ENCODE data around the gene PRCD. TPM values are rescaled to one million over a fixed set of nuclear protein-coding genes. Genes with fewer than 3 reads are reported as not detected.

Gene PRCD, protein sequence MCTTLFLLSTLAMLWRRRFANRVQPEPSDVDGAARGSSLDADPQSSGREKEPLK
- 0.17 and 0.54 TPM in 2 replicates for total RNA-seq

DNA sequence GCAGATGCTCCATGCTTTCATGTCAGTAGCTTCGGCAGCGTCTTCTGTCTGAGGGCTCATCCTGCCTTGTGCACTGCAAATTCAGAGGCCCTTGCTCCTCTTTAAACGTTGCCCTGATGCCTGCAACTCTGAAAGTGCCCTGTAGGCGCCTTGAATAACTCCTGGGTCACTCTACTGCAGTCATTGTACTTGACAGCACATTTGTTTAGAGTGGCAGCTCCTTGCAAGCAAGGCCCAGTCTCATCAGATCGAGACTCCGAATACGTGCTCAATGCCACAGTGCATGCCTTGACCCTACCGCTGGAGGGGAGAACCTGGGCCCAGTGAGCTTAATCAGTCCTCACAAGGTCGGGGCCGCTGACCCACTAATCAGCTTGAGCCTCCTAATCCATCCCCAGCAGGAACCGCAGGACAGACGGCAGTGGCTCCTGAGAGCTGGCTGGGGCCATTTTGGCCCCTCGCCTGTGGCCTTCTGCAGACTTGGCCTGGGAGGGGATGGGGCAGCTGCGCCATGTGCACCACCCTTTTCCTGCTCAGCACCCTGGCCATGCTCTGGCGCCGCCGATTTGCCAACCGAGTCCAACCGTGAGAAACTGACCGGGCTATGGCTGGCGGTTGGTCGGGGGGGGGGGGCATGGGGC, at the start of gene PRCD:
TSS of gene PRCD (plus strand) at position 414 of the 641 bp plus-strand sequence. CDS start at position 512, 98 bp downstream.

DNA sequence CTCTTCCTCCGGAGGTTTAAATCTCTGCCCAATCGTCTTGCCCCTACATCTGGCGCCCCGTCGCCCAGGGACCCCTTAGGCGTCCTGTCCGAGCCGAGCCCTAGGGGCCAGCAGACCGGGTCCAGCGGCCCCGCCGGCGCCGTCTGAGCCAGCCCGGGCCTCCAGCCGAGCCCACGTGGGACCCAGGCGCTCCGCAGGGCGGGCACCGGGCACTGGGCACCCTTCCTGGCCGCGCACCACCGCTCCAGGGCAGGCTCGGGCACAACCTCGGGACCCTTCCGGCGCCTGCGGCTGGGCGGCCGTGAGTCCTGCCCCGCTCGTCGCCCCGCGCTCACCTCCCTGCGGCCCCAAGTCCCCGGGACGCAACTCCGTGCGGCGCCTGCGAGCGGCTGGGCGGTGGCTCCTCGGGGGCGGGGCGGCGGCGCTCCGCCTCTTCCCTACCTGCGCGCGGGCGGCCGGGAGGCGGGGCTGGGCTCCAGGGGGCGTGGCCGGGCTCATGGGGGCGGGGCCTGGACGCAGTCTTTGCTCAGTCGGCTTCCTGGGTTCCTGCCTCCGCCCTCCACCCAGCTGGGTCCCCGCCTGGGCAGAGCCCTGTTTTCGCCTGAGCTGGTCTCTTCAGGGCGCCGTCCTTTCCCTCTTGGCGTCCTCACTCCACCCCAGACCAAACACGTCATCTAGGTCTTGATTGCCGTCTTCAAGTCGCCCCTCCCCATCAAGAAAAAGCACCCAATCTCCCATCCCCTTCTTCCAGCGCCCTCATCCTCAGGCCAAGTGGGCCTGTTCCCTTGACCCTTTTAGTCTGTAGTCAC, 38.6 kb upstream of the PRCD start, which contains the start of gene RHBDF2:
TSS of gene RHBDF2 (minus strand) at position 406 of the 809 bp plus-strand sequence. CDS start 19,899 bp downstream, outside the sequence.

DNA sequence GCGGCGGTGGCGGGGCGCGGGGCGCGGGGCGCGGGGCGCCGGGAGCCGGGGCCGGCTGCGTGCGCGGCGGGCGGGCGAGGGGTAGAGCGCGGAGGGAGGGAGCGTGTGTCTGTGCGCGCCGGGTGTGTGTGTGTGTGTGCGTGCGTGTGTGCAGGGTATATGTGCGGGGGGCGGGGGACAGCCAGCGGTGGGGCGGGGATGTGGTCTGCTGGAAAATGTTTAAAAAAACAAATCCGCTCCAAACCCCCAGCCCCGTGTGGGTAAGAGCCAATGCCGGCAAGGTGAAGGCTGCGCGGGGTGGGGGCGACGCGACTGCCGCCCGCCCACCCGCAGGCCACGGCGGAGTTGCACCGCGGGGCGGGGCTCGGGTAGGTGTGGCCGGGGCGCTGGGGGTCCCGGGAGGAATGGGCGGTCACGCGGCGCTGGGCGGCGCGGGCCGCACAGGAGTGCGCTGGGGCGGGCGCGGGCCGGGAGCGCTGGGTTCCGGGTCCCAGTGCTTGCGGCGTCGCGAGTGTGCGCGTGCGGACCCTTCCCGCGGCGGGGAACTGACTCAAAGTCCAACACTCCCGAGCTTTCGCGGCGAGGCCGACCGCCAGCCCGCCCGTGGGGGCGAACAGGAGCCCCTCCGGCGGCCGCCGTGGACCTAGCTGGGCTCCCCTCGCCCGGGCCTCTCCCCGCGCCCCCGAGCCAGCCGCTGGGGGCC, 2.1 kb upstream of the PRCD start, which contains the start of gene CYGB:
TSS of gene CYGB (minus strand) at position 132 of the 703 bp plus-strand sequence. CDS start 167 bp downstream, outside the sequence.

GRCh38 chr17:76585649-76586593, 46.1 kb downstream of the PRCD start, which contains the start of gene ST6GALNAC2:
Gene ST6GALNAC2 (minus strand): TSS chr17:76585860. CDS start chr17:76585808, 52 bp downstream.

Other genes starting within 250 kb of the PRCD start
- 8.7 and 11.9 TPM in 2 replicates for gene QRICH2, start 231.8 kb upstream of the PRCD start, total RNA-seq
- gene PRPSAP1, start 186.1 kb upstream of the PRCD start, total RNA-seq, result 98.3 and 149 TPM in 2 replicates
- 263 and 383 TPM in 2 replicates for gene SPHK1, start 155.4 kb upstream of the PRCD start, total RNA-seq
- gene UBE2O, start 86.9 kb upstream of the PRCD start, total RNA-seq, result 11.7 and 16.2 TPM in 2 replicates
- gene AANAT, start 72.4 kb upstream of the PRCD start, total RNA-seq, result 0.09 TPM in 1 of 2 replicates, not detected in the other
- gene RHBDF2, start 38.6 kb upstream of the PRCD start, total RNA-seq, result 7.9 and 9.4 TPM in 2 replicates
- gene CYGB, start 2.3 kb upstream of the PRCD start, total RNA-seq, result 0.95 and 3.3 TPM in 2 replicates
- 0.11 and 0.17 TPM in 2 replicates for gene ST6GALNAC2, start 45.8 kb downstream of the PRCD start, total RNA-seq
- not detected in 2 replicates for gene ST6GALNAC1, start 103.7 kb downstream of the PRCD start, total RNA-seq
- gene MXRA7, start 170.9 kb downstream of the PRCD start, total RNA-seq, result 110 and 145 TPM in 2 replicates
- gene JMJD6, start 186.6 kb downstream of the PRCD start, total RNA-seq, result 11.6 and 13.7 TPM in 2 replicates
- gene METTL23, start 186.8 kb downstream of the PRCD start, total RNA-seq, result 20.6 and 26.0 TPM in 2 replicates
- gene SRSF2, start 197.3 kb downstream of the PRCD start, total RNA-seq, result 146 and 228 TPM in 2 replicates
- gene MFSD11, start 198.1 kb downstream of the PRCD start, total RNA-seq, result 24.3 and 34.8 TPM in 2 replicates